Measurements from ENCODE around the gene RNASEH2A. TPM values are rescaled to one million over a fixed set of nuclear protein-coding genes. Genes with fewer than 3 reads are reported as not detected.

RNASEH2A gene
- total and polyA plus RNA-seq, 2 of the 13 experiments (the other 11 are each of a cell fraction or from before 2014, with no cell fraction given): 25.1 to 35.8 TPM

GRCh38 chr19:12793290-12794195 lies 12.8 kb upstream of the RNASEH2A start (continued):
- peak; percentile 100; the same call in 1 of the 2 replicates for TF ChIP-seq ELK4 (CRISPR knock-in tag; IDR thresholded peaks at IDR 0.05; ENCODE audit: borderline replicate concordance)
- no peak for TF ChIP-seq ZNF557 (CRISPR knock-in tag; IDR thresholded peaks at IDR 0.05)
- no peak for TF ChIP-seq ZFYVE20 (CRISPR knock-in tag; IDR thresholded peaks at IDR 0.05; ENCODE audit: borderline replicate concordance, low read depth)
- no peak for TF ChIP-seq ZNF543 (CRISPR knock-in tag; IDR thresholded peaks at IDR 0.05)
- no peak for TF ChIP-seq THAP8 (CRISPR knock-in tag; IDR thresholded peaks at IDR 0.05; ENCODE audit: borderline replicate concordance)
- TF ChIP-seq HOXA5 (CRISPR knock-in tag; IDR thresholded peaks at IDR 0.05): peak; percentile 30; the same call in 1 of the 2 replicates
- TF ChIP-seq ZFY (CRISPR knock-in tag; IDR thresholded peaks at IDR 0.05): peak; percentile 58
- TF ChIP-seq RERE (CRISPR knock-in tag; IDR thresholded peaks at IDR 0.05; ENCODE audit: low read depth): no peak
- TF ChIP-seq KLF6 (CRISPR knock-in tag; IDR thresholded peaks at IDR 0.05): peak; percentile 68; the same call in 1 of the 2 replicates
- TF ChIP-seq PBX2 (CRISPR knock-in tag; IDR thresholded peaks at IDR 0.05): no peak
- no peak for TF ChIP-seq ZHX1 (CRISPR knock-in tag; IDR thresholded peaks at IDR 0.05; ENCODE audit: low read depth)
- TF ChIP-seq ZNF629 (CRISPR knock-in tag; conservative IDR thresholded peaks at IDR 0.05): no peak
- TF ChIP-seq SRSF4 (IDR thresholded peaks at IDR 0.05; ENCODE audit: low read depth, low read length, poor library complexity, severe bottlenecking): no peak
- 0 out of 2 replicates have a peak, but pooled peaks have one; percentile 65 for TF ChIP-seq ZNF326 (CRISPR knock-in tag; IDR thresholded peaks at IDR 0.05; ENCODE audit: borderline replicate concordance)
- TF ChIP-seq ZNF644 (CRISPR knock-in tag; IDR thresholded peaks at IDR 0.05; ENCODE audit: low read depth): no peak
- no peak for TF ChIP-seq ZNF746 (CRISPR knock-in tag; IDR thresholded peaks at IDR 0.05)
- no peak for TF ChIP-seq ZNF780A (CRISPR knock-in tag; IDR thresholded peaks at IDR 0.05)
